Measurements from ENCODE around the gene RPRD1B.

DNA sequence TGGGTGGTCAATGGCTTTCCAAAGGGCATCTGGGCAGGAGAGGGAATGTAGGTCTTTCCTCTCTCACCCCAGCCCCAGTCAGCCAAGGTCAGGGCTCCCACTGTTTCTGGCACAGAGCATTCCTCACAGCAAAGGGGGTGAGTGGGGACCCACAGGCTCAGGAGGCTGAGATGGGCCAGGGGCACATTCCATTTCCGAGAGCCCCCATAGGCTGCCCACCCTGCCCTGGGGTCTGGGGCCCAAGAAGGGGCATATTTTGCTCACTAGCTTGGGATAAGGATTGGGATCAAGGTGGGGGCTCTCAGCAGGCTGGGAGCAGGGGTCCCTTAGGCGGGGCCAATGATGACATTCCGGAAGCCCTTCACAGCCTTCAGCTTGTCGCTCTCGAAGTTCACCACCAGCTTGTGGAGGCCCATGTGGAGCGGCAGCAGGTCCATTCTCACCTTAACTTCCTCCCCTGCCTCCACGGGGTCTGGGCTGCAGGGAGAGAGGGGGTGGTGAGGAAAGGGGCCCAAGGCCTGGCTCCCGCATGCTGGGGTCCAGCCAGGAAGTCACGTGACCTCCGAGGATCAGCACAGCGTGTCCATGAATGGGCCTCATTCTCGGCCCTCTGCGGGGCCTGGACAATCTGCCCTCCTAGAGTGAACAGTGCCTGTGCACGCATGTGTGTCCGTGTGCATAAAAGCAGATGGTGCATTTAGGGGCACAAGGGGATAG is 96.5 kb downstream of the RPRD1B start:
- TF ChIP-seq, protein P1, sequence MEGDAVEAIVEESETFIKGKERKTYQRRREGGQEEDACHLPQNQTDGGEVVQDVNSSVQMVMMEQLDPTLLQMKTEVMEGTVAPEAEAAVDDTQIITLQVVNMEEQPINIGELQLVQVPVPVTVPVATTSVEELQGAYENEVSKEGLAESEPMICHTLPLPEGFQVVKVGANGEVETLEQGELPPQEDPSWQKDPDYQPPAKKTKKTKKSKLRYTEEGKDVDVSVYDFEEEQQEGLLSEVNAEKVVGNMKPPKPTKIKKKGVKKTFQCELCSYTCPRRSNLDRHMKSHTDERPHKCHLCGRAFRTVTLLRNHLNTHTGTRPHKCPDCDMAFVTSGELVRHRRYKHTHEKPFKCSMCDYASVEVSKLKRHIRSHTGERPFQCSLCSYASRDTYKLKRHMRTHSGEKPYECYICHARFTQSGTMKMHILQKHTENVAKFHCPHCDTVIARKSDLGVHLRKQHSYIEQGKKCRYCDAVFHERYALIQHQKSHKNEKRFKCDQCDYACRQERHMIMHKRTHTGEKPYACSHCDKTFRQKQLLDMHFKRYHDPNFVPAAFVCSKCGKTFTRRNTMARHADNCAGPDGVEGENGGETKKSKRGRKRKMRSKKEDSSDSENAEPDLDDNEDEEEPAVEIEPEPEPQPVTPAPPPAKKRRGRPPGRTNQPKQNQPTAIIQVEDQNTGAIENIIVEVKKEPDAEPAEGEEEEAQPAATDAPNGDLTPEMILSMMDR (conservative IDR thresholded peaks at IDR 0.05; ENCODE audit: low read depth, low read length) = no peak
- TF ChIP-seq EZH2 (IDR thresholded peaks at IDR 0.05; ENCODE audit: low read length, unreplicated experiment) (no peak), EZH2phosphoT487 (IDR thresholded peaks at IDR 0.05; ENCODE audit: borderline replicate concordance, low read length) (no peak)
